ENCODE measurements around the gene ARL2.

ARL2 gene

DNA sequence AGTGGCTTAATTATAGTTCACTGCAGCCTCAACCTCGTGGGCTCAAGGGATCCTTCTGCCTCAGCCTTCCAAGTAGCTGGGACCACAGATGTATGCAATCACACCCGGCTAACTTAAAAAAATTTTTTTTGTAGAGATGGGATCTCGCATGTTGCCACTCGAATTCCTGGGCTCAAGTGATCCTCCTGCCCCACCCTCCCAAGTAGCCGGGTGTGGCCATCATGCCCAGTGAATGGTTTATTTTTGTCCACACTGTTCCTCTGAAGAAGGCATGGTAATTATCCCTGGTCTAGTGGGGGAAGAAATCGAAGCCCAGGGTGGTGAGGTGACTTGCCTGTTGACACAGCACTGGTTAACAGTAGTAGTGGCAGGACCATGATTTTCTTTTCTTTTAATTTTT is 28.9 kb downstream of the ARL2 start:
- H3K27ac ChIP-seq (ENCODE audit: low read length) = no peak overlapping the region
- no peaks in the 10 kb centered on the region for H3K9me3 ChIP-seq (ENCODE audit: insufficient read depth, low read length)
- no peak overlapping the region for H3K4me2 ChIP-seq (ENCODE audit: low read length)
- TF ChIP-seq, protein P1, sequence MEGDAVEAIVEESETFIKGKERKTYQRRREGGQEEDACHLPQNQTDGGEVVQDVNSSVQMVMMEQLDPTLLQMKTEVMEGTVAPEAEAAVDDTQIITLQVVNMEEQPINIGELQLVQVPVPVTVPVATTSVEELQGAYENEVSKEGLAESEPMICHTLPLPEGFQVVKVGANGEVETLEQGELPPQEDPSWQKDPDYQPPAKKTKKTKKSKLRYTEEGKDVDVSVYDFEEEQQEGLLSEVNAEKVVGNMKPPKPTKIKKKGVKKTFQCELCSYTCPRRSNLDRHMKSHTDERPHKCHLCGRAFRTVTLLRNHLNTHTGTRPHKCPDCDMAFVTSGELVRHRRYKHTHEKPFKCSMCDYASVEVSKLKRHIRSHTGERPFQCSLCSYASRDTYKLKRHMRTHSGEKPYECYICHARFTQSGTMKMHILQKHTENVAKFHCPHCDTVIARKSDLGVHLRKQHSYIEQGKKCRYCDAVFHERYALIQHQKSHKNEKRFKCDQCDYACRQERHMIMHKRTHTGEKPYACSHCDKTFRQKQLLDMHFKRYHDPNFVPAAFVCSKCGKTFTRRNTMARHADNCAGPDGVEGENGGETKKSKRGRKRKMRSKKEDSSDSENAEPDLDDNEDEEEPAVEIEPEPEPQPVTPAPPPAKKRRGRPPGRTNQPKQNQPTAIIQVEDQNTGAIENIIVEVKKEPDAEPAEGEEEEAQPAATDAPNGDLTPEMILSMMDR (IDR thresholded peaks at IDR 0.05; ENCODE audit: low read depth, low read length) = no peak
- TF ChIP-seq EZH2phosphoT487 (IDR thresholded peaks at IDR 0.05; ENCODE audit: low read depth) = no peak
- H4K20me1 ChIP-seq (ENCODE audit: insufficient read depth, low read length) = no peaks in the 10 kb centered on the region
- H3K27me3 ChIP-seq (ENCODE audit: low read depth, low read length) = no peaks in the 10 kb centered on the region
- no peak overlapping the region for H3K4me3 ChIP-seq (ENCODE audit: low read length)
- H2AFZ ChIP-seq (ENCODE audit: low read depth, low read length) = no peak overlapping the region
- peaks cover 6% of the 10 kb centered on the region for H3K36me3 ChIP-seq (replicated peaks; ENCODE audit: low read depth, low read length)
- peaks cover 9% of the 10 kb centered on the region; the same call in 1 of the 2 replicates for H3K4me1 ChIP-seq (ENCODE audit: low read length)
- H3K9ac ChIP-seq (ENCODE audit: low read length) = no peak overlapping the region
- no peaks in the 10 kb centered on the region for H3K79me2 ChIP-seq (ENCODE audit: low read length)

DNA sequence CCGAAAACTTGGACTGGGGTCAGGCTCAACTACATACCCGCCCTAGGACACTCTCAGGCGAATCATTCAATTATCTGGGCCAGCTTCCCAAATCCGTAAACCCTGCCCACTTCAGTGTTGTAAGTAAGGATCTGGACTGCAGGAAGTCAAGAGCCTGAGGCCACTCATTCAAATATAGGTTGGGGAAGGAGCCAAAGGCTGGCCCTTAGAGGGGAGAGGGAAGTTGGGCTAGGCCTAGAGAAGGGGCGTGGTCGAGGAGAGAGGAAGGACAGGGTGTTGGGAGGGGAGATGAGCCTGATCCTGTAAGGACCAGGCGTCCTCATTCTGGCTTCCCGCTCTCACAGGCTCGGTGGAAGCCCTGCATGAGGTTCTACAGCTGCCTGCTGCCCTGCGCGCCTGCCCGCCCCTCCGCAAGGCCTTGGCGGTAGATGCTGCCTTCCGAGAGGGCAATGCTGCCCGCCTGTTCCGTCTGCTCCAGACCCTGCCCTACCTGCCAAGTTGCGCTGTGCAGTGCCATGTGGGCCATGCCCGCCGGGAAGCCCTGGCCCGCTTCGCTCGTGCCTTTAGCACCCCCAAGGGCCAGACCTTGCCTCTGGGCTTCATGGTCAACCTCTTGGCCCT is 30.0 kb downstream of the ARL2 start:
- Histone ChIP-seq H3K36me3 (replicated peaks; ENCODE audit: low read depth, low read length) (peaks cover 6% of the 10 kb centered on the region), H3K4me1 (ENCODE audit: low read length) (peaks cover 9% of the 10 kb centered on the region; the same call in 1 of the 2 replicates), H3K27me3 (ENCODE audit: low read depth, low read length) (no peaks in the 10 kb centered on the region), H4K20me1 (ENCODE audit: insufficient read depth, low read length) (no peaks in the 10 kb centered on the region), H3K27ac (ENCODE audit: low read length) (no peak overlapping the region), H3K4me2 (ENCODE audit: low read length) (no peak overlapping the region), H3K9ac (ENCODE audit: low read length) (no peak overlapping the region), H3K79me2 (ENCODE audit: low read length) (no peaks in the 10 kb centered on the region), H2AFZ (ENCODE audit: low read depth, low read length) (no peak overlapping the region), H3K4me3 (ENCODE audit: low read length) (no peak overlapping the region), H3K9me3 (ENCODE audit: insufficient read depth, low read length) (no peaks in the 10 kb centered on the region)
- TF ChIP-seq, protein P1 (IDR thresholded peaks at IDR 0.05; ENCODE audit: low read depth, low read length) = no peak
- TF ChIP-seq EZH2phosphoT487 (IDR thresholded peaks at IDR 0.05; ENCODE audit: low read depth) = no peak

DNA sequence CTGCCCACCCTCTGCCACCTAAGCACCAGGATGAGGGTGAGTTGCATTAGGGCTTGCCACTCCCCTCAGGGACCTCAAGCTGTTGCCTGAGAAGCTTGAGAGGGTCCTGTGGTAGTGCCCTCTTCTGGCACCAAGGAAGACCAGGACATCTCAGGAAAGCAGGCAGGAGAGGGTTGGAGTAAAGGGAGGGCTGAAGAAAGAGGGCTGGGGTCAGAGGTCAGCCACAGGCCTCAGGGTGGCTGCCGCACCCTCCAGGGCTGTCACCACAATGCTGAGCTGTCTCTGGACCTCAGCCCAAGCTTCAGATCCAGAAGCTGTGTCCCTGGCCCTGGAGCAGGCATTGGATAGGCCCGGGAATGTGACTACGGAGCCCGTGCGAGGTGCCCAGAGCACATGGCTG is 31.1 kb downstream of the ARL2 start:
- H3K9me3 ChIP-seq (ENCODE audit: insufficient read depth, low read length) = no peaks in the 10 kb centered on the region
- H3K4me2 ChIP-seq (ENCODE audit: low read length) = no peak overlapping the region

DNA sequence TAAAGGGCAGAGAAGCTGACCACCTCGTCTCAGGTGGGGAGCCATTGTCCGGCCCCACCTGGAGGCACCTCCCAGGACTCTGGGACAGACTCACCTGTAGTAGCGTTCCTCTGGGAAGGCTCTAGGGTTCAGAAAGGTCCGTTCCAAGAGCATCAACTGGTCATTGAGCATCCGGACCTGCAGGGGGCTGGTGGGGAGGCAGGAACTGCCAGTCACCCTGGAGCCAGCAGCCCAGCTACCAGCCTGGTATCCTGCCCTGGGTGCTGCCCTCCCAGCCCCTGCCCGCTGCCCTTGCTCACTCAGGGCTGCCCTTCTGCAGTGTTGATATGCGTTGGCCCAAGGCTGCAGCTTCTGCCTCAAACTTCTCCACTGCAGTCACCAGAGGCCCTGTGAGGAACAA is 31.8 kb downstream of the ARL2 start:
- Histone ChIP-seq H3K27me3 (ENCODE audit: low read depth, low read length) (no peaks in the 10 kb centered on the region), H3K9me3 (ENCODE audit: insufficient read depth, low read length) (no peaks in the 10 kb centered on the region), H4K20me1 (ENCODE audit: insufficient read depth, low read length) (no peaks in the 10 kb centered on the region), H3K9ac (ENCODE audit: low read length) (no peak overlapping the region), H3K4me2 (ENCODE audit: low read length) (no peak overlapping the region), H3K36me3 (replicated peaks; ENCODE audit: low read depth, low read length) (peaks cover 6% of the 10 kb centered on the region), H3K4me3 (ENCODE audit: low read length) (no peak overlapping the region), H3K27ac (ENCODE audit: low read length) (no peak overlapping the region), H3K4me1 (ENCODE audit: low read length) (peaks cover 3% of the 10 kb centered on the region; the same call in 1 of the 2 replicates), H2AFZ (ENCODE audit: low read depth, low read length) (no peak overlapping the region), H3K79me2 (ENCODE audit: low read length) (no peaks in the 10 kb centered on the region)
- no peak for TF ChIP-seq EZH2phosphoT487 (IDR thresholded peaks at IDR 0.05; ENCODE audit: low read depth)
- TF ChIP-seq, protein P1 (IDR thresholded peaks at IDR 0.05; ENCODE audit: low read depth, low read length) = no peak

More for the DNA sequence above, 31.1 kb downstream of the ARL2 start:
- Histone ChIP-seq H3K4me1 (ENCODE audit: low read length) (peaks cover 8% of the 10 kb centered on the region; the same call in 1 of the 2 replicates), H4K20me1 (ENCODE audit: insufficient read depth, low read length) (no peaks in the 10 kb centered on the region), H2AFZ (ENCODE audit: low read depth, low read length) (no peak overlapping the region), H3K27ac (ENCODE audit: low read length) (no peak overlapping the region), H3K27me3 (ENCODE audit: low read depth, low read length) (no peaks in the 10 kb centered on the region), H3K36me3 (replicated peaks; ENCODE audit: low read depth, low read length) (peaks cover 6% of the 10 kb centered on the region), H3K79me2 (ENCODE audit: low read length) (no peaks in the 10 kb centered on the region), H3K4me3 (ENCODE audit: low read length) (no peak overlapping the region), H3K9ac (ENCODE audit: low read length) (no peak overlapping the region)
- TF ChIP-seq, protein P1 (IDR thresholded peaks at IDR 0.05; ENCODE audit: low read depth, low read length) = no peak
- TF ChIP-seq EZH2phosphoT487 (IDR thresholded peaks at IDR 0.05; ENCODE audit: low read depth) = no peak

All from OCI-LY3 (cell line).